H1 (cell line): ENCODE data around the gene LIMA1. TPM values are rescaled to one million over a fixed set of nuclear protein-coding genes. Genes with fewer than 3 reads are reported as not detected.

ENCODE experiments used
- CTCF ChIA-PET: fragments of 300-600 bp; sonication (Branson Sonifier 250); formaldehyde crosslinking; loops from one replicate; lab custom pipeline; 2021; ENCODE audit not compliant: partially characterized antibody; lab: Charles Lee
- POLR2A ChIA-PET: fragments of 300-600 bp; sonication (Branson Sonifier 250); formaldehyde crosslinking; loops from one replicate; lab custom pipeline; 2021; ENCODE audit warnings: inconsistent platforms; ENCODE audit not compliant: partially characterized antibody; lab: Charles Lee
- DNase-seq, 2 experiments: peaks; one replicate each; pipeline versions ENCODE4 v3.0.0 to v3.0.0-alpha.2; 2010 to 2022; ENCODE audit warnings: low spot score in 2 of 2, low read depth in 1 of 2, mixed read lengths in 1 of 2
- FAIRE-seq: peaks from 2 replicates; lab custom pipeline; 2011; peaks lifted over from hg19 to GRCh38; lab: Jason Lieb, UNC
- H2AFZ ChIP-seq: 2 replicates; pipeline ENCODE4 v1.8.1; 2012; ENCODE audit warnings: low read length, inconsistent platforms
- H2AK5ac ChIP-seq: 2 replicates; pipeline ENCODE4 v1.6.1; 2013; ENCODE audit warnings: low read depth, low read length
- H2BK120ac ChIP-seq: replicated peaks from 2 replicates; pipeline ENCODE3; 2013; ENCODE audit warnings: low read depth, low read length, inconsistent platforms
- H2BK12ac ChIP-seq: 2 replicates; pipeline ENCODE4 v1.6.1; 2013; ENCODE audit warnings: low read depth, low read length
- H2BK15ac ChIP-seq: 2 replicates; pipeline ENCODE4 v1.6.1; 2013; ENCODE audit warnings: low read length
- H2BK20ac ChIP-seq: 2 replicates; pipeline ENCODE4 v1.6.1; 2013; ENCODE audit warnings: low read length
- H2BK5ac ChIP-seq: 2 replicates; pipeline ENCODE4 v1.6.1; 2013; ENCODE audit warnings: low read depth, low read length
- H3K14ac ChIP-seq: 2 replicates; pipeline ENCODE4 v1.6.1; 2013; ENCODE audit warnings: inconsistent platforms; ENCODE audit not compliant: insufficient read length
- H3K18ac ChIP-seq: 2 replicates; pipeline ENCODE4 v1.6.1; 2013; ENCODE audit warnings: low read length; ENCODE audit errors: extremely low read depth
- H3K23ac ChIP-seq: 2 replicates; pipeline ENCODE4 v1.6.1; 2013; ENCODE audit warnings: inconsistent platforms; ENCODE audit not compliant: insufficient read length
- H3K23me2 ChIP-seq: 2 replicates; pipeline ENCODE4 v1.6.1; 2013; ENCODE audit warnings: low read depth, low read length
- H3K27ac ChIP-seq: 2 replicates; pipeline ENCODE4 v1.6.1; 2011; ENCODE audit warnings: low read depth, low read length, inconsistent platforms
- H3K27me3 ChIP-seq, 4 experiments: replicated peaks in 1 of 4; 1 replicate in 1 of 4; 2 replicates in 3 of 4; pipeline versions ENCODE4 v1.6.1 to v1.8.1; 2011 to 2013; ENCODE audit warnings: low read length in 3 of 4, mild to moderate bottlenecking in 3 of 4, inconsistent platforms in 2 of 4, mixed read lengths in 2 of 4, moderate library complexity in 1 of 4; ENCODE audit not compliant: control insufficient read depth in 3 of 4, insufficient read depth in 3 of 4; ENCODE audit errors: extremely low read depth in 1 of 4
- H3K36me3 ChIP-seq, 4 experiments: 2 replicates each; pipeline versions ENCODE4 v1.6.1 to v1.8.1; 2011 to 2013; ENCODE audit warnings: mild to moderate bottlenecking in 4 of 4, low read length in 3 of 4, moderate library complexity in 2 of 4, control low read depth in 1 of 4, inconsistent platforms in 1 of 4; ENCODE audit not compliant: insufficient read depth in 4 of 4, control insufficient read depth in 2 of 4
- H3K4ac ChIP-seq: replicated peaks from 2 replicates; pipeline ENCODE3; 2013; ENCODE audit warnings: low read length, low read depth, mixed read lengths, inconsistent platforms; ENCODE audit not compliant: insufficient read length
- H3K4me1 ChIP-seq, 4 experiments: replicated peaks in 1 of 4; 1 replicate in 1 of 4; 2 replicates in 3 of 4; pipeline versions ENCODE4 v1.6.1 to v1.8.1; 2011 to 2013; ENCODE audit warnings: low read length in 3 of 4, inconsistent platforms in 2 of 4, mixed read lengths in 1 of 4; ENCODE audit not compliant: insufficient read depth in 4 of 4, control insufficient read depth in 3 of 4
- H3K4me2 ChIP-seq, 2 experiments: 2 replicates each; pipeline versions ENCODE4 v1.6.1 to v1.8.1; 2011 to 2013; ENCODE audit warnings: low read depth in 2 of 2, low read length in 2 of 2, control low read depth in 1 of 2, inconsistent platforms in 1 of 2, mild to moderate bottlenecking in 1 of 2; ENCODE audit not compliant: insufficient read depth in 1 of 2
- H3K4me3 ChIP-seq, 4 experiments: fragments of 200-600, 300-600 bp in 1 of 4; sonication (generic), shearing (Covaris generic), sonication (Bioruptor Twin) in 1 of 4; 2 replicates each; pipeline versions ENCODE4 v1.5.1 to v1.8.1; 2011 to 2016; ENCODE audit warnings: low read length in 4 of 4, low read depth in 3 of 4, control low read depth in 2 of 4, inconsistent platforms in 2 of 4, mild to moderate bottlenecking in 2 of 4, mixed read lengths in 1 of 4, moderate library complexity in 1 of 4; ENCODE audit not compliant: insufficient read depth in 2 of 4; ENCODE audit errors: extremely low read depth in 1 of 4
- H3K56ac ChIP-seq: replicated peaks from 2 replicates; pipeline ENCODE3; 2013; ENCODE audit warnings: low read depth, mild to moderate bottlenecking, mixed read lengths, low read length, inconsistent platforms; ENCODE audit not compliant: insufficient read length
- H3K79me1 ChIP-seq: 2 replicates; pipeline ENCODE4 v1.6.1; 2013; ENCODE audit warnings: low read depth, low read length, control low read depth
- H3K79me2 ChIP-seq, 2 experiments: 2 replicates each; pipeline versions ENCODE4 v1.6.1 to v1.8.1; 2012 to 2013; ENCODE audit warnings: low read length in 2 of 2, mild to moderate bottlenecking in 2 of 2, inconsistent platforms in 1 of 2; ENCODE audit not compliant: insufficient read depth in 2 of 2, control insufficient read depth in 1 of 2
- H3K9ac ChIP-seq, 4 experiments: replicated peaks in 1 of 4; 1 replicate in 1 of 4; 2 replicates in 3 of 4; pipeline versions ENCODE4 v1.6.1 to v1.8.1; 2011 to 2013; ENCODE audit warnings: low read depth in 3 of 4, low read length in 3 of 4, control low read depth in 2 of 4, mild to moderate bottlenecking in 2 of 4, moderate library complexity in 2 of 4, inconsistent platforms in 1 of 4; ENCODE audit errors: extremely low read depth in 1 of 4
- H3K9me3 ChIP-seq, 2 experiments: 2 replicates each; pipeline versions ENCODE4 v1.6.1 to v1.8.1; 2012 to 2013; ENCODE audit warnings: mild to moderate bottlenecking in 2 of 2, moderate library complexity in 2 of 2, control low read depth in 1 of 2, inconsistent platforms in 1 of 2, low read depth in 1 of 2, low read length in 1 of 2, mixed read lengths in 1 of 2; ENCODE audit not compliant: insufficient read depth in 2 of 2
- H4K20me1 ChIP-seq, 2 experiments: replicated peaks in 1 of 2; 2 replicates each; pipeline versions ENCODE3 to v1.8.1; 2011 to 2013; ENCODE audit warnings: inconsistent platforms in 2 of 2, low read length in 2 of 2, mild to moderate bottlenecking in 1 of 2; ENCODE audit not compliant: insufficient read depth in 2 of 2, control insufficient read depth in 1 of 2
- H4K5ac ChIP-seq: 2 replicates; pipeline ENCODE4 v1.6.1; 2013; ENCODE audit warnings: low read length, low read depth, mixed read lengths, inconsistent platforms; ENCODE audit not compliant: insufficient read length
- H4K8ac ChIP-seq: 2 replicates; pipeline ENCODE4 v1.8.0; 2013; ENCODE audit warnings: mild to moderate bottlenecking, moderate library complexity, low read length, inconsistent platforms; ENCODE audit not compliant: insufficient read depth; ENCODE audit errors: extremely low read depth
- H4K91ac ChIP-seq: replicated peaks from 2 replicates; pipeline ENCODE3; 2013; ENCODE audit warnings: low read length, mixed read lengths, inconsistent platforms; ENCODE audit not compliant: insufficient read length
- BCL11A ChIP-seq, 2 experiments: IDR thresholded peaks; one replicate each; pipeline ENCODE4 v1.6.1; 2011; ENCODE audit warnings: low read depth in 2 of 2, low read length in 2 of 2, mild to moderate bottlenecking in 2 of 2
- BRCA1 ChIP-seq: IDR thresholded peaks from 2 replicates; pipeline ENCODE4 v1.6.1; 2012; ENCODE audit warnings: low read depth, low read length, improper control_type of control experiment
- CHD1 ChIP-seq: IDR thresholded peaks from 2 replicates; pipeline ENCODE4 v1.6.1; 2012; ENCODE audit warnings: low read depth, low read length, improper control_type of control experiment
- GABPA ChIP-seq: IDR thresholded peaks from 2 replicates; pipeline ENCODE4 v1.6.1; 2011; ENCODE audit warnings: mild to moderate bottlenecking, low read length, moderate library complexity, borderline replicate concordance; ENCODE audit not compliant: insufficient read depth
- KDM4A ChIP-seq: IDR thresholded peaks from one replicate; pipeline ENCODE4 v1.7.1; 2012; ENCODE audit warnings: low read depth, mild to moderate bottlenecking, moderate library complexity, low read length, inconsistent platforms; ENCODE audit not compliant: severe bottlenecking
- MAFK ChIP-seq: IDR thresholded peaks from 2 replicates; pipeline ENCODE4 v1.6.1; 2012; ENCODE audit warnings: low read depth, mild to moderate bottlenecking, improper control_type of control experiment, low read length
- NANOG ChIP-seq: IDR thresholded peaks from 2 replicates; pipeline ENCODE4 v1.6.1; 2011; ENCODE audit warnings: low read length, low read depth, mild to moderate bottlenecking, inconsistent platforms; ENCODE audit not compliant: insufficient read depth, poor library complexity, severe bottlenecking
- POLR2A ChIP-seq, 2 experiments: IDR thresholded peaks; 1 replicate in 1 of 2; 2 replicates in 1 of 2; pipeline ENCODE4 v1.6.1; 2011; ENCODE audit warnings: low read depth in 2 of 2, low read length in 2 of 2, mild to moderate bottlenecking in 2 of 2; ENCODE audit errors: control extremely low read depth in 1 of 2
- POLR2AphosphoS5 ChIP-seq: IDR thresholded peaks from 2 replicates; pipeline ENCODE4 v1.6.1; 2011; ENCODE audit warnings: low read depth, low read length
- SAP30 ChIP-seq: fragments of 300-600 bp; sonication (generic); IDR thresholded peaks from 2 replicates; pipeline ENCODE4 v1.7.1; 2012; ENCODE audit warnings: low read length, moderate library complexity, mild to moderate bottlenecking, inconsistent platforms; ENCODE audit not compliant: insufficient read depth, insufficient replicate concordance
- SUZ12 ChIP-seq: fragments of 200-600 bp; sonication (generic); IDR thresholded peaks from 2 replicates; pipeline ENCODE4 v1.6.1; 2012; ENCODE audit warnings: mild to moderate bottlenecking, inconsistent platforms, low read length, moderate library complexity, mixed read lengths
- TEAD4 ChIP-seq: IDR thresholded peaks from 2 replicates; pipeline ENCODE4 v1.6.1; 2012; ENCODE audit warnings: low read depth, low read length, inconsistent platforms, mixed read lengths
- WGBS, 2 experiments: shearing (Covaris generic) in 1 of 2; methylation state at CpG; one replicate each; pipeline versions ENCODE4 v1.1.6 to v1.1.7; 2013 to 2015; ENCODE audit warnings: low lambda C conversion rate in 2 of 2, mixed read lengths in 2 of 2, inconsistent platforms in 1 of 2, low coverage in 1 of 2, missing lambda C conversion rate in 1 of 2; ENCODE audit not compliant: insufficient replicate concordance in 2 of 2, insufficient coverage in 1 of 2, insufficient read length in 1 of 2; ENCODE audit errors: extremely low coverage in 1 of 2, missing lambda C conversion rate in 1 of 2; 5-methylcytosine and 5-hydroxymethylcytosine counted together
- polyA plus RNA-seq, 7 experiments: library from polyadenylated mRNA; depleted of rRNA in 3 of 7; stranded (reverse) in 5 of 7; unstranded in 2 of 7; fragments of >200 nt in 5 of 7; fragments of 200-250 nt in 2 of 7; gene quantifications; 1 replicate in 5 of 7; 2 replicates in 1 of 7; 4 replicates in 1 of 7; pipeline versions ENCODE4 v1.2.1 to v1.2.3, GENCODE V29; 2011 to 2013; ENCODE audit warnings: missing spikeins in 2 of 7, mixed read lengths in 2 of 7
- total RNA-seq: library from RNA; stranded (reverse); fragmentation: NEBNext Ultra II Directional; extraction: Animal tissue kit (Norgen Biotek cat#: 25700); gene quantifications from 2 replicates; pipeline ENCODE4 v1.2.1, GENCODE V29; 2021
- TF ChIP-seq, protein P1 (sequence below): IDR thresholded peaks from 2 replicates; pipeline ENCODE4 v1.6.1; 2012; ENCODE audit warnings: inconsistent platforms

Gene LIMA1
- total and polyA plus RNA-seq, 2 of the 8 experiments (the other 6 are each of a cell fraction or from before 2014, with no cell fraction given), result 12.7 to 47.6 TPM

- H3K4me2 ChIP-seq, result no peak overlapping the region
- H3K23me2 ChIP-seq, result no peaks in the 10 kb centered on the region
- no peaks in the 10 kb centered on the region for H3K9me3 ChIP-seq
- no peak overlapping the region for H2BK15ac ChIP-seq
- no peak overlapping the region for H3K23ac ChIP-seq
- no peak for FAIRE-seq
- H4K8ac ChIP-seq, result no peak overlapping the region
- no peak overlapping the region for H3K27ac ChIP-seq
- no peaks in the 10 kb centered on the region for H3K79me2 ChIP-seq
- H2BK12ac ChIP-seq, result no peak overlapping the region
- H3K4ac ChIP-seq, result no peak overlapping the region
- H2AFZ ChIP-seq, result no peak overlapping the region
- POLR2A ChIA-PET, result interaction anchor here (0.9 kb wide), 1 partner anchor 24 kb away, joined by 4 read pairs; no protein-coding TSS in a partner anchor
- H2BK20ac ChIP-seq, result no peak overlapping the region
- no peak overlapping the region for H3K4me3 ChIP-seq
- no peak overlapping the region for H2BK120ac ChIP-seq
- 86% methylated on average over 7 of the region's 7 CpGs; no CpG with 5 or more reads in 1 of the 2 experiments for WGBS, 2 experiments
- no peaks in the 10 kb centered on the region for H3K79me1 ChIP-seq
- no peak overlapping the region for H3K18ac ChIP-seq
- no peak overlapping the region for H3K56ac ChIP-seq
- H4K91ac ChIP-seq, result no peak overlapping the region
- H4K20me1 ChIP-seq, result no peaks in the 10 kb centered on the region
- no peaks in the 10 kb centered on the region for H3K27me3 ChIP-seq
- H2BK5ac ChIP-seq, result no peak overlapping the region
- H2AK5ac ChIP-seq, result no peak overlapping the region
- DNase-seq, result no peak
- H4K5ac ChIP-seq, result no peak overlapping the region
- no peaks in the 10 kb centered on the region for H3K4me1 ChIP-seq
- CTCF ChIA-PET, result interaction anchor here (0.6 to 0.8 kb wide), 5 partner anchors 18 to 473 kb away, joined by 3 to 5 read pairs (median 3); partner anchors contain the start of gene LIMA1
- no peak overlapping the region for H3K9ac ChIP-seq
- H3K36me3 ChIP-seq, result no peaks in the 10 kb centered on the region
- H3K14ac ChIP-seq, result no peak overlapping the region
- TF ChIP-seq SAP30 (no peak), MAFK (no peak), BCL11A (IDR thresholded peaks at IDR 0.05; ENCODE audit: low read depth in 2 of 2, low read length in 2 of 2) (no peak), POLR2AphosphoS5 (no peak), SUZ12 (no peak), KDM4A (no peak), GABPA (no peak), NANOG (no peak), POLR2A (IDR thresholded peaks at IDR 0.05; ENCODE audit: control extremely low read depth in 1 of 2, low read depth in 2 of 2, low read length in 2 of 2) (no peak), BRCA1 (no peak), CHD1 (no peak), TEAD4 (no peak)
- TF ChIP-seq, protein P1, sequence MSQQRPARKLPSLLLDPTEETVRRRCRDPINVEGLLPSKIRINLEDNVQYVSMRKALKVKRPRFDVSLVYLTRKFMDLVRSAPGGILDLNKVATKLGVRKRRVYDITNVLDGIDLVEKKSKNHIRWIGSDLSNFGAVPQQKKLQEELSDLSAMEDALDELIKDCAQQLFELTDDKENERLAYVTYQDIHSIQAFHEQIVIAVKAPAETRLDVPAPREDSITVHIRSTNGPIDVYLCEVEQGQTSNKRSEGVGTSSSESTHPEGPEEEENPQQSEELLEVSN, result no peak
These were observed 37.0 kb downstream of the LIMA1 start for GRCh38 chr12:50246197-50246865.
